Measurements from ENCODE around the gene SIPA1L3.

The SIPA1L3 gene

GRCh38 chr19:38196245-38196837 lies 289.3 kb downstream of the SIPA1L3 start:
- no peak for DNase-seq

- no peak for DNase-seq
Measured at GRCh38 chr19:38196948-38197656, 290.1 kb downstream of the SIPA1L3 start.

DNA sequence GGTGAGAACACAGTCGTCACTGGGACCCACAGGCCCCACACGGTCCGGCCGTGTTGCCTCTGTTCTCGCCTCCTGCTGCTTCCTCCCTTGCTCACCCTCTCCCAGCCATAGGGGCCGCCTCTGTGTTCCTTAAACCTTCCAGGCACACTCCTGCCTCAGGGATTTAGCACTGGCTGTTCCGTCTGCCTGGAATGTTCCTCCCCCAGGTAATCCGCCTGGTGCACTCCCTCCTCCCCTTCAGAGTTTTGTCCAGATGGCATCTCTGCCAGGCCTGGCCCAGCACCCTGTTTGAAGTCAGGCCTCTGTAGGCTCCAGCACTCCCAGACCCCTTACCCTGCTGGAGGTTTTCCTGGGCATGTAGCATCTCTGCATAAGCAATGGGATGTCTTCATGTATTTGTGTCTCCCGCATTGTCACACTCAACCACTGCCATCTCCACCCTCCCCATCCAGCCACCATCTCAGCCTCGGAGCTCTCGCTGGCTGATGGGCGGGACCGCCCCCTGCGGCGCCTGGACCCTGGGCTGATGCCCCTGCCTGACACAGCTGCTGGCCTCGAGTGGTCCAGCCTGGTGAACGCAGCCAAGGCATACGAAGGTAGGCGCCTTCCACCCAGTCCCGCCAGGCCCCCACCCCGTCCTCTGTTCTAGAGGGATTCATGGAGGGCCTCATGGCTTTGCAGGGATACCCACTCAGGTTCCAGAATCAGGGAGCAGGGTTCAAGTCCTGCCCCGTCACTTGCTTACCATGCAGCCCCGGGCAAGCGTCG lies 291.1 kb downstream of the SIPA1L3 start:
- DNase-seq, result no peak

GRCh38 chr19:38199340-38199739 lies 292.3 kb downstream of the SIPA1L3 start:
- DNase-seq, result no peak

- no peak for DNase-seq
Measured at GRCh38 chr19:38201731-38202130, 294.7 kb downstream of the SIPA1L3 start.

- DNase-seq, result no peak
Measured at GRCh38 chr19:38202504-38202903, 295.5 kb downstream of the SIPA1L3 start.

DNA sequence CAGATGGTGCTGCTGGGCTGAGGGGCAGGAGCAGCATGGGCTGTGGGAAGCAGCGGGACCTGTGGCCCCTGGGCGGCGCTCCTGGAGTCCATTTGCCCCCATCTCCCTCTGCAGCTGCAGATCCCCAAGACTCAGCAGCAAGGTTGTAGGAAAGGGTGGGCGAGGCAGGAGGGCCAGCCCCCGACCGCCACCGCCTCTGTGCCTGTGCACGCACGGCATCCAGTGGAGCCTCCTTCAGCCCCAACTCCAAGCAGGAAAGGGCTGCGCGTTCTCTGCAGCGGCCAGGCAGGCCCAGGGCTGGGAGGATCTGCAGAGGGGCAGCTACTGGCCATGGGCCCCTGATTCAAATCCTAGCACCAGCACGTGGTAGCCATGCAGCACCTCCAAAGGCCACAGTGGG lies 296.2 kb downstream of the SIPA1L3 start:
- DNase-seq, result no peak

DNA sequence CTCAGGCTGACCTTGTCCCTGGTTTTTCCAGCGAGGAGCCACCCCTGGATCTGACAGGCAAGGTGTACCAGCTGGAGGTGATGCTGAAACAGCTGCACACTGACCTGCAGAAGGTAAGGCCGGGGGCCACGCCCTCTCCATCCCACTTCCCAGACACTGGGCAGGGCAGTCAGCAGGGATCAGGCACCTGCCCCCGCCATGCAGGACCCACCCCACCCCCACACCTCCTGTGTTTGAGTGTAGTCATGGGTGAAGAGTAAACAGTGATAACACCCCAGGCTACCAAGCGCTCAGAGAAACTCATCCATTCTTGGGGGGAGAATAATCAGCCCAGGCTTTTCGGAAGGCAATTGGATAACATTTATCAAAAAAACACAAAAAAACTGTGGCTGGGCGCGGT lies 297.1 kb downstream of the SIPA1L3 start:
- no peak for DNase-seq

GRCh38 chr19:38204728-38205127 lies 297.7 kb downstream of the SIPA1L3 start:
- no peak for DNase-seq

DNA sequence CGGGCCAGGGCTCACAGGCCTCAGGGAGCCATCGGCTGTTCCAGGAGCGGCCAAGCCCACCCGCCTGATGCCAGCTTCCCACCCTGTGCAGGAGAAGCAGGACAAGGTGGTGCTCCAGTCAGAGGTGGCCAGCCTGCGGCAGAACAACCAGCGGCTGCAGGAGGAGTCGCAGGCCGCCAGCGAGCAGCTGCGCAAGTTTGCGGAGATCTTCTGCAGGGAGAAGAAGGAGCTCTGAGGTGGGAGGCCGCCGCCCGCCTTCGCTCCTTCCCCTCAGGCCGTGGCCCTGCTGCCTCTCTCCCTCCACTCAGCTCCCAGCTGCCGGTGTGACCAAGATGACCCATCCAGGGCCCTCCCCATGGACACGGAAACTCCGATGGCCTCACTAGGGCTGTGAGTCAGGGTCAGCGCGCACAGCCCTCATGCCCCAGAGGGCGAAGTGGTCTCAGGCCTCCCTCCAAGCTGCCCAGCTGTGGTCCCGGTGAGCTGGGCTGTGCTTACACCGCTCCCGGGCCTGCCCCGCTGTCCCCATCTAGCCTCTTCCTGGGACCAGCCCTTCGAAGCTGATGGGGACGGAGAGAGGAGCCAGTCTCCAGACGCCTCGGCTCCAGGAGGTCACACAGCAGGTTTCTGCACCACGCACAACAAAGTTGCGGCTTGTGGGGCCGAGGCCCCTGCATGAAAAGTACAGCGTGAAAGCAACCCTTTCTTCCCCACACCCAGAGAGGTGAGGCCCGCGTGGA lies 299.2 kb downstream of the SIPA1L3 start:
- no peak for DNase-seq

GRCh38 chr19:38206928-38207327 lies 299.9 kb downstream of the SIPA1L3 start:
- DNase-seq, result no peak

DNA sequence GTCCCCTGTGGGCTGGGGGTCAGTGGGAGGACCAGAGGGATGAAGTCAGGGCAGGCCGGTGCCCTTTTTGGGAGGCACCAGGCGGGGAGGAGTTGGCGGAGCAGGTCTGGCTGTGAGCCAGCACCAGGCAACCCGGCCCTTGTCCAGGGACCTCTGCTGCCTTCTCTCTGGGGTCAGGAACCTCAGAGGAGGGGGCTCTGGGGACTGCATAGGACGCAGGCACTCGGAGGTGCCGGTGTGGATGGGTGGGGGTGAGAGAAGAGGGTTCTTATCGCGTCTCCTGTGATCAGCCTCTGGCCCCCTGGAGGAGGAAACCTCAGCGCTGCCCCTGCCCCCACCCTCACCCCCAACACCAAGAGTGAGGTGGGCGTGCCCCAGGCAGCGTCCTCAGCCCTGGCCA lies 300.5 kb downstream of the SIPA1L3 start:
- no peak for DNase-seq

- DNase-seq, result no peak
Measured at GRCh38 chr19:38208571-38208970, 301.6 kb downstream of the SIPA1L3 start.

- no peak for DNase-seq
Measured at GRCh38 chr19:38209152-38209551, 302.1 kb downstream of the SIPA1L3 start.

- no peak for DNase-seq
Measured at GRCh38 chr19:38209671-38210457, 302.9 kb downstream of the SIPA1L3 start.

GRCh38 chr19:38210458-38210987 lies 303.5 kb downstream of the SIPA1L3 start:
- no peak for DNase-seq

DNA sequence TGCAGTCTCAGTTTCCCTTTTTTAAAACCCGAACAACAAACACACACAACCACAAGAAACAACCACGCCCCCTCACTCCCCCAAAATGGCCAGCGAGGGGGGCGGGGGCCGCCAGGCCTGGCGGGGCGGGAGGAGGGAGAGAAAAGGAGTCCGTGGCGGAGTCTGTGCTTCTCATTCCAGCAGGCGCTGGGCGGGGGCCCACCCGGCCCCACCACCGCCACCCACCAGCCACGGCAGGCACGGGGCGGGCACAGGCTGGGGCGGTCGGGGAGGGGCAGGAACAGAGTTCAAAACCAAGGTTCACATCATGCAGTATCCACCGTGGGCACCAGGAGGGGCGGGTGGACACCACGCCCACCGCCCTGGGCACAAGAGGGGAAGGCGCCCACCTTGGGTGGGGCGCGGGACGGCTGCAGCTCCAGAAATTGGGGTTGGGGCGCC lies 304.2 kb downstream of the SIPA1L3 start:
- DNase-seq, result no peak

DNA sequence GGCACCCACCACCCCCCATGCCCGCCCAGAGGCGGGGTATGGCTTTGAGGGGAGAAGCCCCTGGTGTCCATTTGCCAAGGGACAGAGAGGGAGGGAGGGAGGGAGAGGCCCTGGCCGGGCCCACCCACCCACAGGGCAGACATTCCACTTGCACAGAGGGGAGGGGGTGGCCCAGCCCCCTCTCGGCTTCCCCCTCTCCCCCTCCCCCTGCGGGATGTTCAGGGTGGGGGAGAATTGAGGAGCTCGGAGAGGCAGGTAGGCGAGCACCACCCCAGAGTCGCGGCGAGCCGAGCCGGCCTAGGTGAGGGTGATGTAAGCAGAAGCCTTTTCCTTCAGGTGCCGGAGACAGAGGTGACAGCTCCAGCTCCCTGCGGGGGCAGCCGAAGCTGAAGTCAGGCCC lies 304.8 kb downstream of the SIPA1L3 start:
- DNase-seq, result no peak

- DNase-seq, result no peak
Measured at GRCh38 chr19:38213469-38213868, 306.5 kb downstream of the SIPA1L3 start.

- no peak for DNase-seq
Measured at GRCh38 chr19:38213911-38214625, 307.1 kb downstream of the SIPA1L3 start.

Measured in inflammatory macrophage treated with lipopolysaccharide for 4 hours (primary cell).